ENCODE measurements around the gene CD3E. TPM values are rescaled to one million over a fixed set of nuclear protein-coding genes. Genes with fewer than 3 reads are reported as not detected.

CD3E gene
- total RNA-seq, 3 donors from 2014 or later (not counting 1 experiment from before 2014, with no cell fraction given) = 31.6 to 322 (median 155) TPM

DNA sequence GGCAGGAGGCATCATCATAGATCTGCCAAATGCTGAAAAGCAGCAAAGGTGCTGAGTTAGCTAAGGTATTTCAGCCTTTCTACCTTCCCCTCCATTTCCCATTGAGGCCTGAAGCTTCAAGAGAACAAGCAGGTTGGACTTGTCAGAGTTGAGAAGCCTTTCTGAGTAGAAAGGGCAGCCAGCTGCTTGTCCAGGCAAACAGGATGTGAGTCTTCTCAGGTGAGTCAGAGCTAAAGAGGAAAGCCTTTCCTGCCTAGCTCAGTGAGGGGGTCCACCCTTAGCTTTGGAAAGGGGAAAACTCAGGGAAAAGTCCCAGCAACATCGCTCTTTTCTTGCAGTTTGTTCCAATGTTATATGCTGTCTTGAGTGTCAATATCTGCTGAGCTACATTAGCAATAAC, 27.2 kb upstream of the CD3E start:
- no peak overlapping the region for H3K27ac Mint-ChIP-seq
- ATAC-seq (no peak), DNase-seq (no peak)
- no peak overlapping the region for H3K4me3 ChIP-seq (ENCODE audit: low read length)
- H3K27me3 ChIP-seq (ENCODE audit: control insufficient read depth, insufficient read depth, low read length) = no peaks in the 10 kb centered on the region
- H3K9me3 Mint-ChIP-seq = no peaks in the 10 kb centered on the region
- intact Hi-C loops (cut with micrococcal nuclease) = no loop called here
- no peak overlapping the region for H3K27ac ChIP-seq (ENCODE audit: low read length)
- H3K9me3 ChIP-seq (ENCODE audit: control insufficient read depth, insufficient read depth, low read length) = no peaks in the 10 kb centered on the region
- 95% methylated on average over 1 of the region's 1 CpG for WGBS (ENCODE audit: insufficient coverage)
- H3K36me3 Mint-ChIP-seq = no peaks in the 10 kb centered on the region
- peaks cover 6% of the 10 kb centered on the region for H3K4me1 ChIP-seq (ENCODE audit: control insufficient read depth, insufficient read depth, low read length)
- H3K4me3 Mint-ChIP-seq = no peak overlapping the region
- TF ChIP-seq CTCF (IDR thresholded peaks at IDR 0.05) = no peak
- peaks cover 13 to 24% of the 10 kb centered on the region in 2 donors for H3K27me3 Mint-ChIP-seq (ENCODE audit: low read depth in 2 of 2)
- H3K36me3 ChIP-seq (ENCODE audit: control insufficient read depth, insufficient read depth, low read length) = no peaks in the 10 kb centered on the region
- H3K4me1 Mint-ChIP-seq = peaks cover 0 to 5% of the 10 kb centered on the region in 2 donors

DNA sequence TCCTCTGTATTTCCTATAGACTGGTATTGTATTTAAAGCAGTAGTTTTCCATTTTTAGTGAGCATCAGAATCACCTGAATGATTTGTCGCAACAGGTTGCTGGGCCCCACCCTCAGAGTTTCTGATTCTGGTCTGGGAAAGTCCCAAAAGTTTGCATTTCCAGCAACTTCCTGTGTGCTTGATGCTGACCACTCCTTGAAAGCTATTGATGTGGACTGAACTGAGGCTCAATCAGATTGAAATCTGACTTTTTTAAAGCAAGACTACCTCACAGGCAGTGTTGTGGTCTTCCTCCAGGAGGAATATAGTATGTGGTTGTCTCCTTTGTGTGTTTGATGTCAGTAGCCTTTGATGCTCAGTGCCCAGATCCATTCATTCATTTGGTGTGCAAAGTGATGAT, 23.2 kb upstream of the CD3E start:
- no peak overlapping the region for H3K27ac ChIP-seq (ENCODE audit: low read length)
- H3K36me3 ChIP-seq (ENCODE audit: control insufficient read depth, insufficient read depth, low read length) = no peaks in the 10 kb centered on the region
- H3K36me3 Mint-ChIP-seq = no peaks in the 10 kb centered on the region
- H3K27ac Mint-ChIP-seq = peak overlapping the region in 1 of 2 donors; percentile 29
- 39% methylated on average over 1 of the region's 1 CpG for WGBS (ENCODE audit: insufficient coverage)
- peaks cover 6% of the 10 kb centered on the region for H3K4me1 ChIP-seq (ENCODE audit: control insufficient read depth, insufficient read depth, low read length)
- H3K27me3 Mint-ChIP-seq (ENCODE audit: low read depth in 2 of 2) = peaks cover 0 to 26% of the 10 kb centered on the region in 2 donors
- H3K27me3 ChIP-seq (ENCODE audit: control insufficient read depth, insufficient read depth, low read length) = no peaks in the 10 kb centered on the region
- intact Hi-C loops (cut with micrococcal nuclease) = no loop called here
- no peak overlapping the region for H3K4me3 ChIP-seq (ENCODE audit: low read length)
- no peak for TF ChIP-seq CTCF (IDR thresholded peaks at IDR 0.05)
- ATAC-seq (peak in 2 of 3 donors; percentile 47 to 48), DNase-seq (peak in 1 of 2 donors; percentile 47)
- H3K9me3 ChIP-seq (ENCODE audit: control insufficient read depth, insufficient read depth, low read length) = no peaks in the 10 kb centered on the region
- H3K9me3 Mint-ChIP-seq = no peaks in the 10 kb centered on the region
- H3K4me3 Mint-ChIP-seq = no peak overlapping the region
- H3K4me1 Mint-ChIP-seq = peaks cover 0 to 5% of the 10 kb centered on the region in 2 donors

DNA sequence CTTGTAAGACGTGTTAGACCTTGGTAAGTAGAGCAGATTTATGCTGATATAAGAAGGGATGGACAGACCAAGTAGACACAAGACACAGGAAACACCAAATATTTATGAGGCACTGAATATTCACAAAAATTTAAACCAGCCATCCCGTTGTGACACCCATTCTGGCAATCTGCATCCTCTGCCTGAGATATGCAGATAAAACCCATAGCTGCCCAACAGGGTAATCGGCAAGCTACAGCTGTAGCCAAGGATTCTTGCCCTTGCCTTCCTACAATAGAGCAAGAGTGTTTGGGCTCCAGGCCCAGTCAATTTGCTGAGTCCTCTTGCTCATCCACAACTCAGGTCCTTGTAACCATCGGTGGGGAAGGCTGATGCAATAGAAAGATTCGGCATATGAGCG, 21.9 kb upstream of the CD3E start:
- no peak for TF ChIP-seq CTCF (IDR thresholded peaks at IDR 0.05)
- DNase-seq (no peak), ATAC-seq (no peak)
- Mint-ChIP-seq H3K4me1 (peaks cover 0 to 5% of the 10 kb centered on the region in 2 donors), H3K4me3 (no peak overlapping the region), H3K27me3 (ENCODE audit: low read depth in 2 of 2) (peaks cover 0 to 20% of the 10 kb centered on the region in 2 donors), H3K9me3 (no peaks in the 10 kb centered on the region), H3K27ac (no peak overlapping the region), H3K36me3 (no peaks in the 10 kb centered on the region)
- whole genome bisulfite sequencing (ENCODE audit: insufficient coverage) = 90% methylated on average over 6 of the region's 6 CpGs
- Histone ChIP-seq H3K36me3 (ENCODE audit: control insufficient read depth, insufficient read depth, low read length) (no peaks in the 10 kb centered on the region), H3K4me1 (ENCODE audit: control insufficient read depth, insufficient read depth, low read length) (peaks cover 6% of the 10 kb centered on the region), H3K27ac (ENCODE audit: low read length) (no peak overlapping the region), H3K27me3 (ENCODE audit: control insufficient read depth, insufficient read depth, low read length) (no peaks in the 10 kb centered on the region), H3K9me3 (ENCODE audit: control insufficient read depth, insufficient read depth, low read length) (no peaks in the 10 kb centered on the region), H3K4me3 (ENCODE audit: low read length) (no peak overlapping the region)
- intact Hi-C loops (cut with micrococcal nuclease) = no loop called here

- H3K4me1 Mint-ChIP-seq = peaks cover 0 to 5% of the 10 kb centered on the region in 2 donors
- H3K9me3 ChIP-seq (ENCODE audit: control insufficient read depth, insufficient read depth, low read length) = no peaks in the 10 kb centered on the region
- H3K27me3 ChIP-seq (ENCODE audit: control insufficient read depth, insufficient read depth, low read length) = no peaks in the 10 kb centered on the region
- DNase-seq (no peak), ATAC-seq (no peak)
- no peak for TF ChIP-seq CTCF (IDR thresholded peaks at IDR 0.05)
- H3K36me3 Mint-ChIP-seq = no peaks in the 10 kb centered on the region
- no peak overlapping the region for H3K27ac ChIP-seq (ENCODE audit: low read length)
- peaks cover 0 to 20% of the 10 kb centered on the region in 2 donors for H3K27me3 Mint-ChIP-seq (ENCODE audit: low read depth in 2 of 2)
- no peak overlapping the region for H3K27ac Mint-ChIP-seq
- H3K4me1 ChIP-seq (ENCODE audit: control insufficient read depth, insufficient read depth, low read length) = peaks cover 6% of the 10 kb centered on the region
- H3K36me3 ChIP-seq (ENCODE audit: control insufficient read depth, insufficient read depth, low read length) = no peaks in the 10 kb centered on the region
- WGBS (ENCODE audit: insufficient coverage) = 92% methylated on average over 4 of the region's 5 CpGs
- no peak overlapping the region for H3K4me3 ChIP-seq (ENCODE audit: low read length)
- intact Hi-C loops (cut with micrococcal nuclease) = no loop called here
- no peaks in the 10 kb centered on the region for H3K9me3 Mint-ChIP-seq
- H3K4me3 Mint-ChIP-seq = no peak overlapping the region
Measured at GRCh38 chr11:118283037-118283636, 21.4 kb upstream of the CD3E start.
